ENCODE measurements around the gene TNFRSF19. TPM values are rescaled to one million over a fixed set of nuclear protein-coding genes. Genes with fewer than 3 reads are reported as not detected.

The TNFRSF19 gene
- total and polyA plus RNA-seq, 2 of the 13 experiments (the other 11 are each of a cell fraction or from before 2014, with no cell fraction given), result 75.3 to 77.7 TPM

DNA sequence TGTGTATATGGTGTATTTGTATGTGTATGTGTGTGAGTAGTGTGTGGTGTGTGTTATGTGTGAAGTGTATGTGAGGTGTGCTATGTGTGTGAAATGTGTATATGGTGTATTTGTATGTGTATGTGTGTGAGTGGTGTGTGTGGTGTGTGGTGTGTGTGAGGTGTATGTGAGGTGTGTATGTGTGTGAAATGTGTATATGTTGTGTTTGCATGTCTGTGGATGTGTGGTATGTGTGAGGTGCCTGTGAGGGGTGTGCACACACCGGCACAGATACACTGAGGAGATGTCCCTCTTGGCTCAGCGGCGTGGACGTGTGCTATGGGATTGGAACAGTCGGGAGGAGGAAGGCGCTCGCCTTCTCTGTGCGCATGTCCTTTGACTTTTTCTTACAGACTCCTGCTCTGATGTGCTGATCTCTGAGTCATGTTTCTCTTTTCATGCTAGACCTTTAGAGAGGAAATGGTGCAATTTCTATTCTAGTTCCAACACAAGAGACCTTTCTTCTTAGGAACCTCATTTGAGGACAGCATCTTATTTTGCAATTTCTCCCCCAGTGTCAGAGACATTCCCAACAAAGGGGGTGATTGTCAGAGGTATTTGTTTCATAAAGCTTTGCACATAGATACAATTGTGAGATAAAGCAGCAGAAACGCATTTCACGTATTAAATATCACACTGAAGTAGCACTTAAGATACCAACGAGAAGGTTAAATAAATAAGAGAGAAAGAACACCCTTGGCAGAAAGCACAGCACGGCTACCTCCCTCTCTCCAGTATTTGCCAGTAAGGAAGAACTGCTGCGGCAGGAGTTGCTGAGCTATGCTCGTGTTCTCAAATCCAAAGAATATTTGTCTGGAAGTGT lies 11.3 kb upstream of the TNFRSF19 start (continued):
- TF ChIP-seq KDM1A (CRISPR knock-in tag; IDR thresholded peaks at IDR 0.05) (no peak), ZNF549 (CRISPR knock-in tag; IDR thresholded peaks at IDR 0.05) (no peak), ZBTB38 (CRISPR knock-in tag; IDR thresholded peaks at IDR 0.05) (no peak), HDAC6 (IDR thresholded peaks at IDR 0.05; ENCODE audit: low read depth, low read length) (0 out of 2 replicates have a peak, but pooled peaks have one; percentile 63), FOSL2 (CRISPR knock-in tag; IDR thresholded peaks at IDR 0.05) (peak; percentile 86), SATB2 (CRISPR knock-in tag; IDR thresholded peaks at IDR 0.05) (no peak), RXRB (CRISPR knock-in tag; IDR thresholded peaks at IDR 0.05; ENCODE audit: borderline replicate concordance) (0 out of 2 replicates have a peak, but pooled peaks have one; percentile 24), HNF4A (CRISPR knock-in tag; IDR thresholded peaks at IDR 0.05) (0 out of 2 replicates have a peak, but pooled peaks have one; percentile 16), YEATS2 (CRISPR knock-in tag; IDR thresholded peaks at IDR 0.05; ENCODE audit: borderline replicate concordance) (peak; percentile 19; the same call in 1 of the 2 replicates), MXI1 (IDR thresholded peaks at IDR 0.05; ENCODE audit: borderline replicate concordance, low read depth, low read length) (no peak), CREM (IDR thresholded peaks at IDR 0.05) (peak; percentile 80), CREM (CRISPR knock-in tag; IDR thresholded peaks at IDR 0.05) (no peak), MYC (CRISPR knock-in tag; IDR thresholded peaks at IDR 0.05; ENCODE audit: borderline replicate concordance) (peak; percentile 18; the same call in 1 of the 2 replicates), ZNF274 (CRISPR knock-in tag; IDR thresholded peaks at IDR 0.05) (no peak), SIX1 (CRISPR knock-in tag; IDR thresholded peaks at IDR 0.05; ENCODE audit: borderline replicate concordance) (peak; percentile 69; the same call in 1 of the 2 replicates), HDAC2 (CRISPR knock-in tag; IDR thresholded peaks at IDR 0.05) (0 out of 2 replicates have a peak, but pooled peaks have one; percentile 40)
- TF ChIP-seq, protein P1, sequence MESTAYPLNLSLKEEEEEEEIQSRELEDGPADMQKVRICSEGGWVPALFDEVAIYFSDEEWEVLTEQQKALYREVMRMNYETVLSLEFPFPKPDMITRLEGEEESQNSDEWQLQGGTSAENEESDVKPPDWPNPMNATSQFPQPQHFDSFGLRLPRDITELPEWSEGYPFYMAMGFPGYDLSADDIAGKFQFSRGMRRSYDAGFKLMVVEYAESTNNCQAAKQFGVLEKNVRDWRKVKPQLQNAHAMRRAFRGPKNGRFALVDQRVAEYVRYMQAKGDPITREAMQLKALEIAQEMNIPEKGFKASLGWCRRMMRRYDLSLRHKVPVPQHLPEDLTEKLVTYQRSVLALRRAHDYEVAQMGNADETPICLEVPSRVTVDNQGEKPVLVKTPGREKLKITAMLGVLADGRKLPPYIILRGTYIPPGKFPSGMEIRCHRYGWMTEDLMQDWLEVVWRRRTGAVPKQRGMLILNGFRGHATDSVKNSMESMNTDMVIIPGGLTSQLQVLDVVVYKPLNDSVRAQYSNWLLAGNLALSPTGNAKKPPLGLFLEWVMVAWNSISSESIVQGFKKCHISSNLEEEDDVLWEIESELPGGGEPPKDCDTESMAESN (CRISPR knock-in tag; conservative IDR thresholded peaks at IDR 0.05), result no peak
- TF ChIP-seq, protein P2, sequence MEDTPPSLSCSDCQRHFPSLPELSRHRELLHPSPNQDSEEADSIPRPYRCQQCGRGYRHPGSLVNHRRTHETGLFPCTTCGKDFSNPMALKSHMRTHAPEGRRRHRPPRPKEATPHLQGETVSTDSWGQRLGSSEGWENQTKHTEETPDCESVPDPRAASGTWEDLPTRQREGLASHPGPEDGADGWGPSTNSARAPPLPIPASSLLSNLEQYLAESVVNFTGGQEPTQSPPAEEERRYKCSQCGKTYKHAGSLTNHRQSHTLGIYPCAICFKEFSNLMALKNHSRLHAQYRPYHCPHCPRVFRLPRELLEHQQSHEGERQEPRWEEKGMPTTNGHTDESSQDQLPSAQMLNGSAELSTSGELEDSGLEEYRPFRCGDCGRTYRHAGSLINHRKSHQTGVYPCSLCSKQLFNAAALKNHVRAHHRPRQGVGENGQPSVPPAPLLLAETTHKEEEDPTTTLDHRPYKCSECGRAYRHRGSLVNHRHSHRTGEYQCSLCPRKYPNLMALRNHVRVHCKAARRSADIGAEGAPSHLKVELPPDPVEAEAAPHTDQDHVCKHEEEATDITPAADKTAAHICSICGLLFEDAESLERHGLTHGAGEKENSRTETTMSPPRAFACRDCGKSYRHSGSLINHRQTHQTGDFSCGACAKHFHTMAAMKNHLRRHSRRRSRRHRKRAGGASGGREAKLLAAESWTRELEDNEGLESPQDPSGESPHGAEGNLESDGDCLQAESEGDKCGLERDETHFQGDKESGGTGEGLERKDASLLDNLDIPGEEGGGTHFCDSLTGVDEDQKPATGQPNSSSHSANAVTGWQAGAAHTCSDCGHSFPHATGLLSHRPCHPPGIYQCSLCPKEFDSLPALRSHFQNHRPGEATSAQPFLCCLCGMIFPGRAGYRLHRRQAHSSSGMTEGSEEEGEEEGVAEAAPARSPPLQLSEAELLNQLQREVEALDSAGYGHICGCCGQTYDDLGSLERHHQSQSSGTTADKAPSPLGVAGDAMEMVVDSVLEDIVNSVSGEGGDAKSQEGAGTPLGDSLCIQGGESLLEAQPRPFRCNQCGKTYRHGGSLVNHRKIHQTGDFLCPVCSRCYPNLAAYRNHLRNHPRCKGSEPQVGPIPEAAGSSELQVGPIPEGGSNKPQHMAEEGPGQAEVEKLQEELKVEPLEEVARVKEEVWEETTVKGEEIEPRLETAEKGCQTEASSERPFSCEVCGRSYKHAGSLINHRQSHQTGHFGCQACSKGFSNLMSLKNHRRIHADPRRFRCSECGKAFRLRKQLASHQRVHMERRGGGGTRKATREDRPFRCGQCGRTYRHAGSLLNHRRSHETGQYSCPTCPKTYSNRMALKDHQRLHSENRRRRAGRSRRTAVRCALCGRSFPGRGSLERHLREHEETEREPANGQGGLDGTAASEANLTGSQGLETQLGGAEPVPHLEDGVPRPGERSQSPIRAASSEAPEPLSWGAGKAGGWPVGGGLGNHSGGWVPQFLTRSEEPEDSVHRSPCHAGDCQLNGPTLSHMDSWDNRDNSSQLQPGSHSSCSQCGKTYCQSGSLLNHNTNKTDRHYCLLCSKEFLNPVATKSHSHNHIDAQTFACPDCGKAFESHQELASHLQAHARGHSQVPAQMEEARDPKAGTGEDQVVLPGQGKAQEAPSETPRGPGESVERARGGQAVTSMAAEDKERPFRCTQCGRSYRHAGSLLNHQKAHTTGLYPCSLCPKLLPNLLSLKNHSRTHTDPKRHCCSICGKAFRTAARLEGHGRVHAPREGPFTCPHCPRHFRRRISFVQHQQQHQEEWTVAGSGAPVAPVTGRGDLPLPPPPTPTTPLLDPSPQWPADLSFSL (CRISPR knock-in tag; IDR thresholded peaks at IDR 0.05), result peak; percentile 96
- TF ChIP-seq, protein P3, sequence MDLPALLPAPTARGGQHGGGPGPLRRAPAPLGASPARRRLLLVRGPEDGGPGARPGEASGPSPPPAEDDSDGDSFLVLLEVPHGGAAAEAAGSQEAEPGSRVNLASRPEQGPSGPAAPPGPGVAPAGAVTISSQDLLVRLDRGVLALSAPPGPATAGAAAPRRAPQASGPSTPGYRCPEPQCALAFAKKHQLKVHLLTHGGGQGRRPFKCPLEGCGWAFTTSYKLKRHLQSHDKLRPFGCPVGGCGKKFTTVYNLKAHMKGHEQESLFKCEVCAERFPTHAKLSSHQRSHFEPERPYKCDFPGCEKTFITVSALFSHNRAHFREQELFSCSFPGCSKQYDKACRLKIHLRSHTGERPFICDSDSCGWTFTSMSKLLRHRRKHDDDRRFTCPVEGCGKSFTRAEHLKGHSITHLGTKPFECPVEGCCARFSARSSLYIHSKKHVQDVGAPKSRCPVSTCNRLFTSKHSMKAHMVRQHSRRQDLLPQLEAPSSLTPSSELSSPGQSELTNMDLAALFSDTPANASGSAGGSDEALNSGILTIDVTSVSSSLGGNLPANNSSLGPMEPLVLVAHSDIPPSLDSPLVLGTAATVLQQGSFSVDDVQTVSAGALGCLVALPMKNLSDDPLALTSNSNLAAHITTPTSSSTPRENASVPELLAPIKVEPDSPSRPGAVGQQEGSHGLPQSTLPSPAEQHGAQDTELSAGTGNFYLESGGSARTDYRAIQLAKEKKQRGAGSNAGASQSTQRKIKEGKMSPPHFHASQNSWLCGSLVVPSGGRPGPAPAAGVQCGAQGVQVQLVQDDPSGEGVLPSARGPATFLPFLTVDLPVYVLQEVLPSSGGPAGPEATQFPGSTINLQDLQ (CRISPR knock-in tag; IDR thresholded peaks at IDR 0.05), result no peak
